ENCODE measurements around the gene ENDOV. TPM values are rescaled to one million over a fixed set of nuclear protein-coding genes. Genes with fewer than 3 reads are reported as not detected.

Gene ENDOV
- total RNA-seq, 1 experiment from 2014 or later: 45.6 TPM

DNA sequence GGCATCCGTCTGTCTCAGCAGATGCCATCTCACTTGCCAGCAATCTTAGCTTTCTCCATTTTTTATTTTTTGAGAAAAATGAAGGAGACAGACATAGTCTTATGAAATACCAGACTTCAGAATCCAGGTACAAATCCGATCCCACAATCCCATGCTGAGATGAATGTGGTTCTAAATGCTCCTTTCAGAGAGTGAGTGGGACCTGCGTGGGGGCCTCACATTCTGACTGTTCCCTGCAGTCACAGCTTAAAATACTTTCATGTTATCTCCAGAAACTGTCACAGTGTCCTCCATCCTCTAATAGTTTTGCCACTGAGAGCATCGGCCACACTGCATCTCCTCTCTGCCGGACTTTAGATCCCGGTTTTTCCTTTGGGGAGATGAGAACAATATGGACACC lies 34.9 kb upstream of the ENDOV start:
- ChIA-PET RAD21 (ENCODE audit: low non-redundant PET in 1 of 2, low total read pairs in 2 of 2, uncharacterized antibody in 2 of 2, unreplicated experiment in 2 of 2) (no interaction called here), CTCF (no interaction called here), POLR2A (no interaction called here)
- no peak for TF ChIP-seq CEBPB (IDR thresholded peaks at IDR 0.05; ENCODE audit: low read depth)
- H3K4me3 ChIP-seq (replicated peaks in 1 of 2; ENCODE audit: low read depth in 1 of 2, low read length in 2 of 2): no peak overlapping the region
- H3K4me2 ChIP-seq (ENCODE audit: low read length): no peak overlapping the region
- H3K9ac ChIP-seq (ENCODE audit: low read length): no peak overlapping the region
- H2AFZ ChIP-seq (ENCODE audit: low read depth, low read length, poor library complexity, severe bottlenecking): no peak overlapping the region
- intact Hi-C loops (cut with micrococcal nuclease): no loop called here
- H3K27me3 ChIP-seq (ENCODE audit: insufficient read depth, low read length): no peaks in the 10 kb centered on the region
- peaks cover 11 to 34% of the 10 kb centered on the region in 2 experiments; a peak in 3 of 4 replicates for H3K36me3 ChIP-seq (ENCODE audit: control insufficient read depth in 1 of 2, insufficient read depth in 2 of 2, low read length in 2 of 2)
- no peaks in the 10 kb centered on the region for H3K4me1 ChIP-seq (ENCODE audit: control insufficient read depth in 1 of 2, insufficient read depth in 2 of 2, low read length in 2 of 2)
- BruUV-seq (replicated peaks): no TSS peak
- no peak overlapping the region for H3K27ac ChIP-seq (ENCODE audit: low read depth, low read length)
- DNase-seq (ENCODE audit: low read depth, low spot score) (no peak), ATAC-seq (no peak)
- no peaks in the 10 kb centered on the region for H3K79me2 ChIP-seq (ENCODE audit: insufficient read depth, low read length)
- H3K9me3 ChIP-seq (ENCODE audit: control insufficient read depth in 1 of 2, insufficient read depth in 1 of 2, low read depth in 1 of 2, low read length in 2 of 2): no peaks in the 10 kb centered on the region
- no peaks in the 10 kb centered on the region for H4K20me1 ChIP-seq (ENCODE audit: insufficient read depth)
- no peaks in the 10 kb centered on the region for H3K9me2 ChIP-seq (ENCODE audit: insufficient read depth)

DNA sequence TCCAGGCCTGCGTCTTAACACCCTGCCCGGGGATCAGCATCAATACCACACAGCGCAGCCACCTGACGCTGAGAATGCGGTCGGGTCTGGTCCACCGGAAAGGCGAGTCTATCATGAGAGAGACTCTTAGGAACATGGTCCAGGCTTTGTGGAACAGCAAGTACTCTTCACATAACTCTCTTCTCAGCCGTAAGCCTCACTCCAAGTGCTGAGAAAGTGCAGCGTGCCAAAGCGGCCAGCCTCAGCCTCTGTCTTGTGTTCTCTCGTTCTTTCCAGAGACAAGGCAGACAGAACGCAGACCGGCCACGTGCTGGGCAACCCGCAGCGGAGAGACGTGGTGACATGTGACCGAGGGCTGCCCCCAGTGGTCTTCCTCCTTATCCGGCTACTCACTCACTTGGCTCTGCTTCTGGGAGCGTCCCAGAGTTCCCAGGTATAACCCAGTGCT lies 34.4 kb upstream of the ENDOV start:
- intact Hi-C loops (cut with micrococcal nuclease): no loop called here
- no peaks in the 10 kb centered on the region for H4K20me1 ChIP-seq (ENCODE audit: insufficient read depth)

More for the DNA sequence above, 34.4 kb upstream of the ENDOV start:
- H3K4me1 ChIP-seq (ENCODE audit: control insufficient read depth in 1 of 2, insufficient read depth in 2 of 2, low read length in 2 of 2): no peaks in the 10 kb centered on the region
- H3K4me3 ChIP-seq (replicated peaks in 1 of 2; ENCODE audit: low read depth in 1 of 2, low read length in 2 of 2): no peak overlapping the region
- ChIA-PET POLR2A (no interaction called here), RAD21 (ENCODE audit: low non-redundant PET in 1 of 2, low total read pairs in 2 of 2, uncharacterized antibody in 2 of 2, unreplicated experiment in 2 of 2) (no interaction called here), CTCF (no interaction called here)
- H3K9ac ChIP-seq (ENCODE audit: low read length): no peak overlapping the region
- DNase-seq (ENCODE audit: low read depth, low spot score) (no peak), ATAC-seq (no peak)
- H2AFZ ChIP-seq (ENCODE audit: low read depth, low read length, poor library complexity, severe bottlenecking): no peak overlapping the region
- no TSS peak for BruUV-seq (replicated peaks)
- no peaks in the 10 kb centered on the region for H3K27me3 ChIP-seq (ENCODE audit: insufficient read depth, low read length)
- H3K79me2 ChIP-seq (ENCODE audit: insufficient read depth, low read length): no peaks in the 10 kb centered on the region
- no peak for TF ChIP-seq POLR2AphosphoS5 (IDR thresholded peaks at IDR 0.05; ENCODE audit: low read depth, low read length)
- no peak for TF ChIP-seq ZFX (IDR thresholded peaks at IDR 0.05)
- no peak for TF ChIP-seq FOSL1 (IDR thresholded peaks at IDR 0.05; ENCODE audit: low read depth)
- TF ChIP-seq SIN3A (IDR thresholded peaks at IDR 0.05; ENCODE audit: low read depth): no peak
- TF ChIP-seq ZNF274 (IDR thresholded peaks at IDR 0.05; ENCODE audit: low read depth, low read length): no peak
- no peak for TF ChIP-seq ATF3 (IDR thresholded peaks at IDR 0.05)
- TF ChIP-seq REST (IDR thresholded peaks at IDR 0.05; ENCODE audit: low read depth): no peak
- TF ChIP-seq, protein P1, sequence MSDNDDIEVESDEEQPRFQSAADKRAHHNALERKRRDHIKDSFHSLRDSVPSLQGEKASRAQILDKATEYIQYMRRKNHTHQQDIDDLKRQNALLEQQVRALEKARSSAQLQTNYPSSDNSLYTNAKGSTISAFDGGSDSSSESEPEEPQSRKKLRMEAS (IDR thresholded peaks at IDR 0.05): no peak
- H3K36me3 ChIP-seq (ENCODE audit: control insufficient read depth in 1 of 2, insufficient read depth in 2 of 2, low read length in 2 of 2): peaks cover 11 to 34% of the 10 kb centered on the region in 2 experiments; a peak in 3 of 4 replicates
- H3K4me2 ChIP-seq (ENCODE audit: low read length): no peak overlapping the region
- H3K9me3 ChIP-seq (ENCODE audit: control insufficient read depth in 1 of 2, insufficient read depth in 1 of 2, low read depth in 1 of 2, low read length in 2 of 2): no peaks in the 10 kb centered on the region
- no peaks in the 10 kb centered on the region for H3K9me2 ChIP-seq (ENCODE audit: insufficient read depth)
- H3K27ac ChIP-seq (ENCODE audit: low read depth, low read length): no peak overlapping the region

All from HCT116 (cell line).